ENCODE data around the gene UGT1A8. TPM values are rescaled to one million over a fixed set of nuclear protein-coding genes. Genes with fewer than 3 reads are reported as not detected.
"Not testable (repeated sequence)": the region's sequence is repeated elsewhere in the genome, so short reads cannot be mapped to it uniquely, and the experiment has no call there.

UGT1A8 gene
- total and polyA plus RNA-seq, 2 experiments from 2014 or later, result not detected

- H3F3A ChIP-seq (ENCODE audit: insufficient read depth), result no peaks in the 10 kb centered on the region
- H3K9me3 ChIP-seq (ENCODE audit: low read depth), result no peaks in the 10 kb centered on the region
- no peak within 1 kb of the TSS for H3K27ac ChIP-seq
- no peak within 1 kb of the TSS for H3K4me3 ChIP-seq
- H3K4me2 ChIP-seq (ENCODE audit: unreplicated experiment), result no peak within 1 kb of the TSS
- H3K79me2 ChIP-seq (ENCODE audit: insufficient read depth), result no peaks in the 10 kb centered on the region
- in situ Hi-C loops (cut with MboI), result loop anchor here (10.0 kb wide), 1 partner anchor 264 kb away; no protein-coding TSS in a partner anchor
- TF ChIP-seq EZH2 (IDR thresholded peaks at IDR 0.05; ENCODE audit: insufficient read depth, poor library complexity, severe bottlenecking) (no peak), EZH2phosphoT487 (IDR thresholded peaks at IDR 0.05; ENCODE audit: insufficient read depth, low read depth) (no peak)
- H4K20me1 ChIP-seq (ENCODE audit: insufficient read depth), result no peaks in the 10 kb centered on the region
- H3K27me3 ChIP-seq (replicated peaks; ENCODE audit: insufficient read depth), result peaks cover 45% of the 10 kb centered on the region
- H3K36me3 ChIP-seq (ENCODE audit: low read depth), result no peaks in the 10 kb centered on the region
- DNase-seq, result no peak
- H3K4me1 ChIP-seq (ENCODE audit: insufficient read depth), result no peaks in the 10 kb centered on the region
- no peak within 1 kb of the TSS for H2AFZ ChIP-seq
- no peak within 1 kb of the TSS for H3K9ac ChIP-seq
- 52 to 58% methylated on average over 7 of the region's 7 CpGs for WGBS, 2 experiments (ENCODE audit: low coverage in 1 of 2, low lambda C conversion rate in 2 of 2, missing lambda C conversion rate in 2 of 2)
- no peaks in the 10 kb centered on the region for H3K9me2 ChIP-seq (ENCODE audit: insufficient read depth)
Observed at GRCh38 chr2:233718552-233718951, 101.1 kb downstream of the UGT1A8 start, which contains the start of gene UGT1A4. Gene UGT1A4, plus strand, starts transcription at chr2:233718736. Its CDS starts 85 bp downstream, at chr2:233718821.

DNA sequence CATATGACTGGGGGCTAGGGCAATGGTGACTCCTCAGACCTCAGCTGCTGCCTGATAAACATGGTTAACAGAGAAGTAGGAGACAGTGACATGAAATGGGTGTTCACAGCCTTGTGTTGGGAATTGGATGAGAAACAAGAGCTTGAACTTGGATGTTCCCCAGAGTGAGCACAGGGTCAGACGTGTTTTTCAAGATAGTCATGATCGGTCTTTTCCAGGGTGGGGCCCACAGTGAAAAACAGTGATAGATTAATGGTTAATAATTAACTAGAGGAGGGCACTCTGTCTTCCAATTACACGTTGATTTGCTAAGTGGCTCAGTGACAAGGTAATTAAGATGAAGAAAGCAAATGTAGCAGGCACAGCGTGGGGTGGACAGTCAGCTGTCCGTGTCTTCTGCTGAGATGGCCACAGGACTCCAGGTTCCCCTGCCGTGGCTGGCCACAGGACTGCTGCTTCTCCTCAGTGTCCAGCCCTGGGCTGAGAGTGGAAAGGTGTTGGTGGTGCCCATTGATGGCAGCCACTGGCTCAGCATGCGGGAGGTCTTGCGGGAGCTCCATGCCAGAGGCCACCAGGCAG, 111.4 kb downstream of the UGT1A8 start, which contains the start of gene UGT1A3:
TSS of gene UGT1A3 (plus strand) at position 320 of the 579 bp plus-strand sequence. CDS start at position 405, 85 bp downstream.
- no peaks in the 10 kb centered on the region for H3K9me3 ChIP-seq (ENCODE audit: low read depth)
- no peaks in the 10 kb centered on the region for H3K79me2 ChIP-seq (ENCODE audit: insufficient read depth)
- H3K9me2 ChIP-seq (ENCODE audit: insufficient read depth), result no peaks in the 10 kb centered on the region
- no peak within 1 kb of the TSS for H3K27ac ChIP-seq
- no peaks in the 10 kb centered on the region for H4K20me1 ChIP-seq (ENCODE audit: insufficient read depth)
- H3K4me3 ChIP-seq, result no peak within 1 kb of the TSS
- no peak within 1 kb of the TSS for H2AFZ ChIP-seq
- H3F3A ChIP-seq (ENCODE audit: insufficient read depth), result no peaks in the 10 kb centered on the region
- in situ Hi-C loops (cut with MboI), result no loop called here
- H3K4me1 ChIP-seq (ENCODE audit: insufficient read depth), result no peaks in the 10 kb centered on the region
- H3K27me3 ChIP-seq (replicated peaks; ENCODE audit: insufficient read depth), result no peaks in the 10 kb centered on the region; the same call in 1 of the 2 replicates
- TF ChIP-seq EZH2phosphoT487 (IDR thresholded peaks at IDR 0.05; ENCODE audit: insufficient read depth, low read depth), result no peak
- TF ChIP-seq EZH2 (IDR thresholded peaks at IDR 0.05; ENCODE audit: insufficient read depth, poor library complexity, severe bottlenecking), result no peak
- no peak for DNase-seq
- no peak within 1 kb of the TSS for H3K9ac ChIP-seq
- no peaks in the 10 kb centered on the region for H3K36me3 ChIP-seq (ENCODE audit: low read depth)
- H3K4me2 ChIP-seq (ENCODE audit: unreplicated experiment), result no peak within 1 kb of the TSS
- 34 to 40% methylated on average over 8 of the region's 8 CpGs for WGBS, 2 experiments (ENCODE audit: low coverage in 1 of 2, low lambda C conversion rate in 2 of 2, missing lambda C conversion rate in 2 of 2)

DNA sequence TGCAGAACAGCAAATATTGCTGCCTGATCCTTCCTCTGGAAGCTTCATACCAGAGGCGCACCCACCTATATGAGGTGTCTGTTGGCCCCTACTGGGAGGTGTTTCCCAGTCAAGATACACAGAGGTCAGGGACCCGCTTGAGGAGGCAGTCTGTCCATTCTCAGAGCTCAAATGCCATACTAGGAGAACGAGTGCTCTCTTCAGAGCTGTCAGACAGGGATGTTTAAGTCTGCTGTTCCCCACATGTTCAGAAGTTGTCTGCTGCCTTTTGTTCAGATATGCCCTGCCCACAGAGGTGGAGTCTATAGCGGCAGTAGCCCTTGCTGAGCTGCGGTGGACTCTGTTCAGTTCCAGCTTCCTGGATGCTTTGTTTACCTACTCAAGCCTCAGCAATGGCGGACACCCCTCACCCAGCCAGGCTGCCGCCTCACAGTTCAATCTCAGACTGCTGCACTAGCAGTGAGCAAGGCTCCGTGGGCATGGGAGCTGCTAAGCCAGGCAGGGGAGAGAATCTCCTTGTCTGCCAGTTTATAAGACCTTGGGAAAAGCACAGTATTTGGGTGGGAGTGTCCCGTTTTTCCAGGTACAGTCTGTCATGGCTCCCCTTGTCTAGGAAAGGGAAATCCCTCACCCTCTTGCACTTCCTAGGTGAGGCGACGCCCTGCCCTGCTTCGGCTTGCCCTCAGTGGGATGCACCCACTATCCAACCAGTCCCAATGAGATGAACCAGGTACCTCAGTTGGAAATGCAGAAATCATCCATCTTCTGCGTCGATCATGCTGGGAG, 119.6 kb downstream of the UGT1A8 start:
- H4K20me1 ChIP-seq (ENCODE audit: insufficient read depth); DNase-seq; H3K9me3 ChIP-seq (ENCODE audit: low read depth); H3K79me2 ChIP-seq (ENCODE audit: insufficient read depth); H3K4me1 ChIP-seq (ENCODE audit: insufficient read depth); H3K4me3 ChIP-seq; H3K9me2 ChIP-seq (ENCODE audit: insufficient read depth); H3K27ac ChIP-seq; H3K36me3 ChIP-seq (ENCODE audit: low read depth); H3K9ac ChIP-seq; in situ Hi-C loops (cut with MboI); H3F3A ChIP-seq (ENCODE audit: insufficient read depth); H3K4me2 ChIP-seq (ENCODE audit: unreplicated experiment); H2AFZ ChIP-seq: not testable (repeated sequence)
- whole genome bisulfite sequencing, 2 experiments (ENCODE audit: low coverage in 1 of 2, low lambda C conversion rate in 2 of 2, missing lambda C conversion rate in 2 of 2), result 32 to 41% methylated on average over 14 of the region's 14 CpGs
- peaks cover 11% of the 10 kb centered on the region; the same call in 1 of the 2 replicates for H3K27me3 ChIP-seq (replicated peaks; ENCODE audit: insufficient read depth)

GRCh38 chr2:233740870-233741269, 123.4 kb downstream of the UGT1A8 start:
- DNase-seq, result no peak
- no peaks in the 10 kb centered on the region for H3K4me1 ChIP-seq (ENCODE audit: insufficient read depth)
- no peaks in the 10 kb centered on the region for H4K20me1 ChIP-seq (ENCODE audit: insufficient read depth)
- no peak overlapping the region for H3K9ac ChIP-seq
- H3K27me3 ChIP-seq (replicated peaks; ENCODE audit: insufficient read depth), result peaks cover 11% of the 10 kb centered on the region; the same call in 1 of the 2 replicates
- no peak overlapping the region for H3K27ac ChIP-seq
- no peak overlapping the region for H3K4me3 ChIP-seq
- WGBS, 2 experiments (ENCODE audit: low coverage in 1 of 2, low lambda C conversion rate in 2 of 2, missing lambda C conversion rate in 2 of 2), result 8 to 13% methylated on average over 2 of the region's 2 CpGs
- in situ Hi-C loops (cut with MboI), result no loop called here
- H3K9me2 ChIP-seq (ENCODE audit: insufficient read depth), result no peaks in the 10 kb centered on the region
- no peaks in the 10 kb centered on the region for H3K79me2 ChIP-seq (ENCODE audit: insufficient read depth)
- no peak for TF ChIP-seq EZH2phosphoT487 (IDR thresholded peaks at IDR 0.05; ENCODE audit: insufficient read depth, low read depth)
- no peak for TF ChIP-seq EZH2 (IDR thresholded peaks at IDR 0.05; ENCODE audit: insufficient read depth, poor library complexity, severe bottlenecking)
- H3F3A ChIP-seq (ENCODE audit: insufficient read depth), result no peaks in the 10 kb centered on the region
- H3K4me2 ChIP-seq (ENCODE audit: unreplicated experiment), result no peak overlapping the region
- H3K36me3 ChIP-seq (ENCODE audit: low read depth), result no peaks in the 10 kb centered on the region
- H2AFZ ChIP-seq, result no peak overlapping the region
- H3K9me3 ChIP-seq (ENCODE audit: low read depth), result no peaks in the 10 kb centered on the region

Data from GM23248 (cell line).